ENCODE measurements around the gene FHAD1. TPM values are rescaled to one million over a fixed set of nuclear protein-coding genes. Genes with fewer than 3 reads are reported as not detected.

Gene FHAD1
- total and polyA plus RNA-seq, 4 donors: under 0.01 to 0.13 (median 0.05) TPM; not detected in 1

- no peak overlapping the region for H3K27ac ChIP-seq (ENCODE audit: low read depth in 1 of 2, low read length in 2 of 2)
- H3K9me3 ChIP-seq (ENCODE audit: control insufficient read depth in 4 of 4, low read length in 3 of 4): no peaks in the 10 kb centered on the region
- 80% methylated on average over 12 of the region's 12 CpGs for WGBS
Observed at GRCh38 chr1:15205586-15206346, 41.3 kb upstream of the FHAD1 start.

GRCh38 chr1:15206418-15207030, 40.5 kb upstream of the FHAD1 start:
- peak; percentile 47 for DNase-seq (ENCODE audit: low spot score)
- no peak overlapping the region for H3K4me3 ChIP-seq (ENCODE audit: low read depth in 1 of 3, low read length in 3 of 3)
- H3K36me3 ChIP-seq (ENCODE audit: control insufficient read depth in 4 of 4, insufficient read depth in 3 of 4, low read depth in 1 of 4, low read length in 3 of 4): no peaks in the 10 kb centered on the region
- WGBS: 47% methylated on average over 8 of the region's 8 CpGs
- H3K9me3 ChIP-seq (ENCODE audit: control insufficient read depth in 4 of 4, low read length in 3 of 4): no peaks in the 10 kb centered on the region
- H3K27me3 ChIP-seq (ENCODE audit: control insufficient read depth in 4 of 4, insufficient read depth in 4 of 4, low read length in 3 of 4): peaks cover 0 to 7% (median 0%) of the 10 kb centered on the region in 4 donors
- H3K27ac ChIP-seq (ENCODE audit: low read depth in 1 of 2, low read length in 2 of 2): no peak overlapping the region
- peaks cover 0 to 9% (median 6%) of the 10 kb centered on the region in 4 donors for H3K4me1 ChIP-seq (ENCODE audit: control insufficient read depth in 4 of 4, insufficient read depth in 4 of 4, low read length in 3 of 4)
- no peak overlapping the region for H3K9ac ChIP-seq (ENCODE audit: low read depth in 1 of 2, low read length in 2 of 2)
- TF ChIP-seq FOXA1 (IDR thresholded peaks at IDR 0.05) (no peak), HNF4A (conservative IDR thresholded peaks at IDR 0.05) (no peak), EGR1 (IDR thresholded peaks at IDR 0.05; ENCODE audit: low read depth in 2 of 2) (no peak), MAX (IDR thresholded peaks at IDR 0.05) (no peak), ATF3 (IDR thresholded peaks at IDR 0.05) (no peak), CTCF (IDR thresholded peaks at IDR 0.05; ENCODE audit: low read depth, low read length, missing input control) (no peak), NR2F2 (IDR thresholded peaks at IDR 0.05) (no peak), SP1 (IDR thresholded peaks at IDR 0.05) (no peak), ZBTB33 (IDR thresholded peaks at IDR 0.05) (no peak), JUND (IDR thresholded peaks at IDR 0.05) (no peak), TAF1 (conservative IDR thresholded peaks at IDR 0.05) (no peak)

More at GRCh38 chr1:15205586-15206346, 41.3 kb upstream of the FHAD1 start:
- H3K27me3 ChIP-seq (ENCODE audit: control insufficient read depth in 4 of 4, insufficient read depth in 4 of 4, low read length in 3 of 4): peaks cover 0 to 7% (median 0%) of the 10 kb centered on the region in 4 donors
- peaks cover 2 to 15% (median 12%) of the 10 kb centered on the region in 4 donors for H3K4me1 ChIP-seq (ENCODE audit: control insufficient read depth in 4 of 4, insufficient read depth in 4 of 4, low read length in 3 of 4)
- H3K9ac ChIP-seq (ENCODE audit: low read depth in 1 of 2, low read length in 2 of 2): no peak overlapping the region
- no peaks in the 10 kb centered on the region for H3K36me3 ChIP-seq (ENCODE audit: control insufficient read depth in 4 of 4, insufficient read depth in 3 of 4, low read depth in 1 of 4, low read length in 3 of 4)
- H3K4me3 ChIP-seq (ENCODE audit: low read depth in 1 of 3, low read length in 3 of 3): no peak overlapping the region
- no peak for TF ChIP-seq ZBTB33 (IDR thresholded peaks at IDR 0.05)
- TF ChIP-seq REST (IDR thresholded peaks at IDR 0.05): no peak
- TF ChIP-seq SP1 (IDR thresholded peaks at IDR 0.05): no peak
- no peak for TF ChIP-seq RXRA (IDR thresholded peaks at IDR 0.05)
- no peak for TF ChIP-seq JUND (IDR thresholded peaks at IDR 0.05)
- DNase-seq (ENCODE audit: low spot score): no peak

All from liver (tissue), 9 donors.